Suprapubic skin (tissue), 4 donors: ENCODE data around the gene RING1. TPM values are rescaled to one million over a fixed set of nuclear protein-coding genes. Genes with fewer than 3 reads are reported as not detected.

Experiments
- DNase-seq, 2 donors: peaks; one replicate each; pipeline ENCODE4 v3.0.0-alpha.2; 2019; ENCODE audit warnings: low spot score in 2 of 2
- H3K27ac ChIP-seq: fragments of 200-600 bp; sonication (generic); one replicate; pipeline ENCODE4 v1.5.1; 2019
- H3K27me3 ChIP-seq: fragments of 200-600 bp; sonication (generic); one replicate; pipeline ENCODE4 v1.5.1; 2019
- H3K36me3 ChIP-seq: fragments of 200-600 bp; sonication (generic); one replicate; pipeline ENCODE4 v1.5.1; 2019
- H3K4me1 ChIP-seq: fragments of 200-600 bp; sonication (generic); one replicate; pipeline ENCODE4 v1.5.1; 2019
- H3K4me3 ChIP-seq: fragments of 200-600 bp; sonication (generic); one replicate; pipeline ENCODE4 v1.5.1; 2019; ENCODE audit warnings: mild to moderate bottlenecking
- H3K9me3 ChIP-seq: fragments of 200-600 bp; sonication (generic); one replicate; pipeline ENCODE4 v1.5.1; 2019
- EP300 ChIP-seq: sonication (generic); formaldehyde crosslinking; IDR thresholded peaks from one replicate; pipeline ENCODE4 v1.6.1; 2017; ENCODE audit warnings: antibody characterized with exemption
- POLR2A ChIP-seq, 2 donors: fragments of 450-650 bp; IDR thresholded peaks; one replicate each; pipeline ENCODE4 v1.6.1; 2017; ENCODE audit warnings: antibody characterized with exemption in 2 of 2, mild to moderate bottlenecking in 2 of 2, moderate library complexity in 2 of 2
- POLR2AphosphoS5 ChIP-seq, 3 donors: sonication (generic); formaldehyde crosslinking; IDR thresholded peaks; one replicate each; pipeline ENCODE4 v1.6.1; 2017; ENCODE audit warnings: antibody characterized with exemption in 3 of 3
- WGBS: methylation state at CpG from one replicate; pipeline ENCODE4 v1.1.5; 2018; 5-methylcytosine and 5-hydroxymethylcytosine counted together
- total RNA-seq, 4 donors: library from RNA; depleted of rRNA; stranded (reverse); fragments of >200 nt; gene quantifications; one replicate each; pipeline ENCODE4 v1.1.0, GENCODE V29; 2016
- TF ChIP-seq, protein P1 (sequence below), 2 donors: fragments of 200-600 bp in 1 of 2; fragments of 450-650 bp in 1 of 2; sonication (generic) in 1 of 2; IDR thresholded peaks; one replicate each; pipeline ENCODE4 v1.5.1; 2016 to 2019; ENCODE audit warnings: antibody characterized with exemption in 2 of 2, mild to moderate bottlenecking in 1 of 2, moderate library complexity in 1 of 2

The RING1 gene
- total RNA-seq, 4 donors from 2014 or later: 11.5 to 18.1 (median 14.9) TPM

DNA sequence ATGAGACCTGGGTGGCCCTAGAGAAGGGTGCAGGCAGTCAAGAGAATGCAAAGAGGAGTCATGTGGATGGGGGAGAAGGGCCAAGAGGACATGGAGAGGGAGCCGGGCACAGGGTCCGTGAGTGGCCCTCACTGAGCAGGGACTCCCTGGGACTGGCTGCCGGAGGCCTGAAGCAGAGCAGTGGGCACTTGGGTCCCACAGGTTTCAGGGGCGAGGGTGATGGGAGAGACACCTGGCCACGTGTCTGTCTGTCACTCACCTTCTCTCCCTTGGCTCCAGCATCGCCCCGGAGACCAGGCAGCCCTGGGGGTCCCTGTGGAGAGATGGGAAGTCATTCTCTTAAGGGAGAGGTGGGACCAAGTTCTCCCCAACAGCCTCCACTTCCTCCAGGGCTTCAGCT is 41.5 kb upstream of the RING1 start:
- Histone ChIP-seq H3K27me3 (no peaks in the 10 kb centered on the region), H3K9me3 (no peaks in the 10 kb centered on the region), H3K4me1 (peaks cover 7% of the 10 kb centered on the region), H3K4me3 (no peak overlapping the region), H3K27ac (no peak overlapping the region), H3K36me3 (no peaks in the 10 kb centered on the region)
- 93% methylated on average over 3 of the region's 7 CpGs for WGBS
- no peak for DNase-seq
- TF ChIP-seq, protein P1, sequence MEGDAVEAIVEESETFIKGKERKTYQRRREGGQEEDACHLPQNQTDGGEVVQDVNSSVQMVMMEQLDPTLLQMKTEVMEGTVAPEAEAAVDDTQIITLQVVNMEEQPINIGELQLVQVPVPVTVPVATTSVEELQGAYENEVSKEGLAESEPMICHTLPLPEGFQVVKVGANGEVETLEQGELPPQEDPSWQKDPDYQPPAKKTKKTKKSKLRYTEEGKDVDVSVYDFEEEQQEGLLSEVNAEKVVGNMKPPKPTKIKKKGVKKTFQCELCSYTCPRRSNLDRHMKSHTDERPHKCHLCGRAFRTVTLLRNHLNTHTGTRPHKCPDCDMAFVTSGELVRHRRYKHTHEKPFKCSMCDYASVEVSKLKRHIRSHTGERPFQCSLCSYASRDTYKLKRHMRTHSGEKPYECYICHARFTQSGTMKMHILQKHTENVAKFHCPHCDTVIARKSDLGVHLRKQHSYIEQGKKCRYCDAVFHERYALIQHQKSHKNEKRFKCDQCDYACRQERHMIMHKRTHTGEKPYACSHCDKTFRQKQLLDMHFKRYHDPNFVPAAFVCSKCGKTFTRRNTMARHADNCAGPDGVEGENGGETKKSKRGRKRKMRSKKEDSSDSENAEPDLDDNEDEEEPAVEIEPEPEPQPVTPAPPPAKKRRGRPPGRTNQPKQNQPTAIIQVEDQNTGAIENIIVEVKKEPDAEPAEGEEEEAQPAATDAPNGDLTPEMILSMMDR (IDR thresholded peaks at IDR 0.05): no peak
- no peak for TF ChIP-seq EP300
- TF ChIP-seq POLR2A (IDR thresholded peaks at IDR 0.05): no peak
- TF ChIP-seq POLR2AphosphoS5 (IDR thresholded peaks at IDR 0.05): no peak

DNA sequence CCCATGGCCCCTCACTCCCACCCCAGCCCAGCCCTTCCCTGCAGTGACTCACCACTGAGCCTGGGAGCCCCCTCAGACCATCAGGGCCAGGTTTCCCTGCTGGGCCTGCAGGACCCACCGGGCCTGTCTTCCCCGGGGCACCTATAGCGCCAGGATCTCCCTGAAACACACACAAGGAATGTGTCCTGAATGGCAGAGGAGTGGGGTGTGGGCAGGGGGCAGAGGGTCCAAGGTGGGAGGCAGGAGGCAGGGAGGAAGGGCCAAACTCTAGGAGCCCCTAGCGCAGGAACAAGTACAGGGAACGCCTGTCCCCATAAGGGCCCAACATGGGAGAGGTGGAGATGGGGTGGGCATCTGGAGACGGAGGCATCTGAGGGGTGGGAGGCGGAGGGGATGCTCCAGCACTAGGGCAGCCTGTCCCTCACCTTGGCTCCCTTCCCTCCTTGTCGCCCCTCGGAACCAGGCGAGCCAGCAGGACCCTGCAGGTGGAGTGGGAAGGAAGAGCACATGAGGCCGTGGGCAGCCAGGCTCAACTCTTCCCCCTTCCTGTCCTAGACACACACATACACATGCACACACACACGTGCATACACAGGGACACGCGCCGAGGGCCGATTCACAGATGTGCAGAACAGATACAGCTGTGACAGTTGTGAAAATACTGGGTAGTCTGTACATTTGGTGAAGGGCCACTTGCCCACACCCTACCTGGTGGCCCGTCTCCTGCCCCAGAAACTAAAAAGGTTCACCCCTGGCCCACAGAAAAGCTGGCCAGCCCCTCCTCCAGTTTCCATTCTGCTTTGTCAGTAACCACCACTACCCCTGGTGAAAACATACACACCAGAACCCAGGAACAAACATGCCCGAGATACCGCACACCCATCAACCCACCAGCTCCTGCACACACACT is 40.7 kb upstream of the RING1 start:
- WGBS: 83% methylated on average over 16 of the region's 19 CpGs
- TF ChIP-seq, protein P1 (IDR thresholded peaks at IDR 0.05): no peak
- TF ChIP-seq POLR2A (IDR thresholded peaks at IDR 0.05): no peak
- no peak for TF ChIP-seq EP300
- no peak for TF ChIP-seq POLR2AphosphoS5 (IDR thresholded peaks at IDR 0.05)
- no peaks in the 10 kb centered on the region for H3K9me3 ChIP-seq
- no peaks in the 10 kb centered on the region for H3K27me3 ChIP-seq
- H3K4me1 ChIP-seq: peaks cover under 1% of the 10 kb centered on the region
- no peak for DNase-seq
- H3K4me3 ChIP-seq: no peak overlapping the region
- H3K27ac ChIP-seq: no peak overlapping the region
- no peaks in the 10 kb centered on the region for H3K36me3 ChIP-seq

DNA sequence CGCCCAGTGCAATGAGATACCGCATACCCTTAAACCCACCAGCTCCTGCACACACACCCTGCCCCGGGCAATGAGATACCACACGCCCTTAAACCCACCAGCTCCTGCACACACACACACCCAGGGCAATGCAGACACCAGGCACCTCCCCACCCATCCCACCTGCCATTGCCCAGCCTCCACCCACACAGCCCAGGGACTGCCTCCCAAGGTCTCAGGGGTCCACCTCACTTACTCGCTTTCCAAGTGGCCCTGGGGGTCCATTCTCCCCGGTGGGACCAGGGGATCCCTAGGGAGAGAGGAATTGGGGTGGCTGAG is 40.1 kb upstream of the RING1 start:
- no peak for DNase-seq
- H3K27me3 ChIP-seq: no peaks in the 10 kb centered on the region
- 77% methylated on average over 6 of the region's 6 CpGs for WGBS
- H3K27ac ChIP-seq: no peak overlapping the region
- TF ChIP-seq, protein P1 (IDR thresholded peaks at IDR 0.05): no peak
- TF ChIP-seq EP300 (no peak), POLR2AphosphoS5 (IDR thresholded peaks at IDR 0.05) (no peak), POLR2A (IDR thresholded peaks at IDR 0.05) (no peak)
- H3K9me3 ChIP-seq: no peaks in the 10 kb centered on the region
- no peak overlapping the region for H3K4me3 ChIP-seq
- H3K4me1 ChIP-seq: no peaks in the 10 kb centered on the region
- H3K36me3 ChIP-seq: no peaks in the 10 kb centered on the region

DNA sequence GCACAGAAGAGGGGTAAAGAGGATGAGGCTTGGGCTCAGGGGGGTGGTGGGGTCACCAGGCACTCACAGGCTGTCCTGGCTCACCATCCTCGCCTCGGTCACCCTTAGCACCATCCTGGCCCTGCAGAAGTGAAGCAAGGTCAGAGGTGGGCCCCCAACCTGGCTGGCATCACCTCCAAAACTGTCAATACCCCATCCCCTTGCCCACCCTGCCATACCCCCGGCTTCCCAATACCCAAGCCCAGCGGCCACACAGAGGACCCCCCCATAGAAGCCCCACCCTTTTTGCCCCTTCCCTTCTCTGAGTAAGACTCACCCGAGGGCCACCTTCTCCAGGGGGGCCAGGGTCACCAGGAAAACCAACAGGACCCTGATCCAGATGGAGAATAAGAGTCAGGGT is 39.7 kb upstream of the RING1 start:
- TF ChIP-seq POLR2AphosphoS5 (IDR thresholded peaks at IDR 0.05) (no peak), EP300 (no peak), POLR2A (IDR thresholded peaks at IDR 0.05) (no peak)
- TF ChIP-seq, protein P1 (IDR thresholded peaks at IDR 0.05): no peak
- no peak overlapping the region for H3K27ac ChIP-seq
- H3K4me3 ChIP-seq: no peak overlapping the region
- H3K4me1 ChIP-seq: no peaks in the 10 kb centered on the region
- no peaks in the 10 kb centered on the region for H3K36me3 ChIP-seq
- no peaks in the 10 kb centered on the region for H3K9me3 ChIP-seq
- H3K27me3 ChIP-seq: no peaks in the 10 kb centered on the region
- no peak for DNase-seq
- WGBS: 70% methylated on average over 5 of the region's 5 CpGs

DNA sequence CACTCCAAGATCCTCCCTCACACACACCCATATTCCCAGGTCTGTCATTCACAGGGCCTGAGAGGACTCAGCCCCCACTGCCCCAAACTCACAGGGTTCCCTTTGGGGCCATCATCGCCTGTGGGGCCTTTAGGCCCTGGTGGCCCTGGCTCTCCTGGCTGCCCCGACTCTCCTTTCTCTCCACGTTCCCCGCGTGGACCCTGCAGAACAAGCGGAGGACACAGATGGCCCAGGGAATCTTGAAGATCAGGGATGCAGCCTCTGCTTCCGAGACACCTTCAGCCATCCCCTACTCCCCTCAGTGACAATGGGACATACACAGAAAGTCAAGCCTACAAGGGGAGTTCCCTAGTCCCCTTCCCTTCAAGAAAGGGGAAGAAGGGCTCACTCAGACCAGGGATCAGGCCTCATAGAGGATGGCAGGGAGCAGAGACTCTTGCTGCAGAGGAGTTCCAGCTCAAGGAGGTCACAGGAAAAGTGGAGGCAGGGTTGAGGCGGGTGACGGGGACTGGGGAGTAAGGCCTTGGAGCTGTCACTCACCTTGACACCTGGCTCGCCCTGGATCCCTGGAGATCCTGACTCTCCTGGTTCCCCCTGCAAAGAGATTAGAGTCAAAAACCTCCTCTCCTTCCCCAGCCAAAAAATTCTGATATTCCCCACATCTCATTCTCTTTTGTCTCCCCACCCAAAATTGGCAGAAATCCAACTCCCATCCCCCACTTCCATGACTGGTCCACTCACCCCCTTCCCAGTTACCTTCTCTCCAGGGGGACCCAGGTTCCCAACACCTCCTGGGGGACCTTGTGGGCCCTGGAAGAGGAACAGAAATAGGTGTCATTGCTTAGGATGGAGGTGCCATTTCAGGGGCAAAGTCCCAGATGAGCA is 38.8 kb upstream of the RING1 start:
- no peaks in the 10 kb centered on the region for H3K4me1 ChIP-seq
- no peak for DNase-seq
- TF ChIP-seq EP300: no peak
- TF ChIP-seq POLR2AphosphoS5 (IDR thresholded peaks at IDR 0.05): no peak
- TF ChIP-seq, protein P1 (IDR thresholded peaks at IDR 0.05): no peak
- no peak for TF ChIP-seq POLR2A (IDR thresholded peaks at IDR 0.05)
- 96% methylated on average over 10 of the region's 10 CpGs for WGBS
- H3K27ac ChIP-seq: no peak overlapping the region
- H3K4me3 ChIP-seq: no peak overlapping the region
- H3K36me3 ChIP-seq: no peaks in the 10 kb centered on the region
- H3K27me3 ChIP-seq: no peaks in the 10 kb centered on the region
- H3K9me3 ChIP-seq: no peaks in the 10 kb centered on the region
